Measurements from ENCODE around the gene TBC1D1. TPM values are rescaled to one million over a fixed set of nuclear protein-coding genes. Genes with fewer than 3 reads are reported as not detected.

The TBC1D1 gene
- polyA plus RNA-seq, 1 experiment = 50.7 TPM

DNA sequence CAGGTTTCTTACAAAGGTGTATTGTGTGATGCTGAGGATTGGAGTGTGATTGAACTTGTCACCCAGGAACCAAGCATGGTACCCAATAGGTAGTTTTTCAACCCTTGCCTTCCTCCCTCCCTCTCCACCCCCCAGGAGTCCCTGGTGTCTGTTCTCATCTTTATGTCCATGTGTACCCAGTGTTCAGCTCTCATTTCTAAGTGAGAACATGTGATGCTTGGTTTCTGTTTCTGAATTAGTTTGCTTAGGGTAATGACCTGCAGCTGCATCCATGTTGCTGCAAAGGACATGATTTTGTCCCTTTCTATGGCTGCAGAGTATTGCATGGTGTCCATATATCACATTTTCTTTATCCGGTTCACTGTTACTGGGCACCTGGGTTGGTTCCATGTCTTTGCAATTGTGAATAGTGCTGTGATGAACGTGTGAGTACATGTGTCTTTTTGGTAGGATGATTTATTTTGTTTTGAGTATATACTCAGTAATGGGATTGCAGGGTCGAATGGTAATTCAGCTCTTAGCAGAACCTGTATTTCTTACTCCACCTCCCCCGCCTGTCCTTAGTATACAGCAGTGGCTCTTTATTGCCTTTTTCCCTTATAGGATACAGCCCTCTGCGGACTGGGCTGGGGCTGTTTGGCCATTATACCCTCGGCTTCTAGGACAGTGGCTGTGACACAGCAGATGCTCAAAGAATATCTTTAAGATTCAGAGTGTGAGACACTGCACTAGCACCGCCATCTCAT lies 214.8 kb downstream of the TBC1D1 start:
- DNase-seq (ENCODE audit: low read depth, low spot score) = no peak
- POLR2A ChIA-PET = interaction anchor here (1.2 kb wide), 1 partner anchor 26 kb away, joined by 3 read pairs; no protein-coding TSS in a partner anchor
- no peaks in the 10 kb centered on the region for H3K27me3 ChIP-seq (ENCODE audit: control insufficient read depth, insufficient read depth, low read length)
- no peak overlapping the region for H3K4me3 ChIP-seq (ENCODE audit: low read depth, low read length)
- H3K27ac ChIP-seq (ENCODE audit: low read depth, low read length) = no peak overlapping the region
- H3K9me3 ChIP-seq (ENCODE audit: control insufficient read depth, insufficient read depth, low read length) = no peaks in the 10 kb centered on the region
- CTCF ChIA-PET = no interaction called here
- TF ChIP-seq, protein P1, sequence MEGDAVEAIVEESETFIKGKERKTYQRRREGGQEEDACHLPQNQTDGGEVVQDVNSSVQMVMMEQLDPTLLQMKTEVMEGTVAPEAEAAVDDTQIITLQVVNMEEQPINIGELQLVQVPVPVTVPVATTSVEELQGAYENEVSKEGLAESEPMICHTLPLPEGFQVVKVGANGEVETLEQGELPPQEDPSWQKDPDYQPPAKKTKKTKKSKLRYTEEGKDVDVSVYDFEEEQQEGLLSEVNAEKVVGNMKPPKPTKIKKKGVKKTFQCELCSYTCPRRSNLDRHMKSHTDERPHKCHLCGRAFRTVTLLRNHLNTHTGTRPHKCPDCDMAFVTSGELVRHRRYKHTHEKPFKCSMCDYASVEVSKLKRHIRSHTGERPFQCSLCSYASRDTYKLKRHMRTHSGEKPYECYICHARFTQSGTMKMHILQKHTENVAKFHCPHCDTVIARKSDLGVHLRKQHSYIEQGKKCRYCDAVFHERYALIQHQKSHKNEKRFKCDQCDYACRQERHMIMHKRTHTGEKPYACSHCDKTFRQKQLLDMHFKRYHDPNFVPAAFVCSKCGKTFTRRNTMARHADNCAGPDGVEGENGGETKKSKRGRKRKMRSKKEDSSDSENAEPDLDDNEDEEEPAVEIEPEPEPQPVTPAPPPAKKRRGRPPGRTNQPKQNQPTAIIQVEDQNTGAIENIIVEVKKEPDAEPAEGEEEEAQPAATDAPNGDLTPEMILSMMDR (IDR thresholded peaks at IDR 0.05; ENCODE audit: low read depth, low read length) = no peak

- Histone ChIP-seq H3K27me3 (ENCODE audit: control insufficient read depth, insufficient read depth, low read length) (no peaks in the 10 kb centered on the region), H3K9me3 (ENCODE audit: control insufficient read depth, insufficient read depth, low read length) (no peaks in the 10 kb centered on the region), H3K4me3 (ENCODE audit: low read depth, low read length) (no peak overlapping the region), H3K27ac (ENCODE audit: low read depth, low read length) (no peak overlapping the region)
- TF ChIP-seq, protein P1 (IDR thresholded peaks at IDR 0.05; ENCODE audit: low read depth, low read length) = no peak
- no peak for DNase-seq (ENCODE audit: low read depth, low spot score)
- ChIA-PET CTCF (no interaction called here), POLR2A (no interaction called here)
Observed at GRCh38 chr4:38106311-38106710, 215.4 kb downstream of the TBC1D1 start.

DNA sequence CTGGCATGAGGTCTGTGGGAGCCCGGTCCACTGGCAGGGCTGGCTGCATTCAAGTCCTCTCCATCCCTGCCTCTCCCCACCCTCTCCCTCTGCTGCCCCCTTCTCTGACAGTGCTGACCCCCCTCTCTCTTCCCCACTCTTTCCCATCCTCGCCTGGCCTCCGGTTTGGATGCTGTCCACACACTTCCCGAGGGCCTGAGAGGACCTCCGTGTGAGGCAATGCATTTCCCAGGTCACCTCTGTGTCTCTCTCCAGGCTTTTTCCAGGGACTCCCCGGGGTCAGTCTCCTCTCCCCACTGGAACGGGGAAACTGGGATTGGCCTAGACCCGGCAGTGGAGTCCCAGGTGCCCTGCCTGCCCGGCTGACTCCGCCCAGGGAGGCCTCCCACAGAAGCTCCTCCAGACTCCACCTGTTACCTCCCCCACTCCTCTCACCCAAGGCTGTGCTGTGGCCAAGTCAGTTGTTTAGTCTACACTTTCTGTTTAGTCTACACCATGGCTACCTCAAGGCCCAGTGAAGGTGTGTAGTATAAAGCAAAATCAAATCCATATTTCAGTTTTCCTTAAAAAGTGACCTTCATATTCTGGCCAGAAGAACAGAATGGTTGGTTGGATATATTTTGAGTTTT lies 216.1 kb downstream of the TBC1D1 start:
- DNase-seq (ENCODE audit: low read depth, low spot score) = no peak
- no peaks in the 10 kb centered on the region for H3K27me3 ChIP-seq (ENCODE audit: control insufficient read depth, insufficient read depth, low read length)
- TF ChIP-seq, protein P1 (IDR thresholded peaks at IDR 0.05; ENCODE audit: low read depth, low read length) = no peak
- ChIA-PET CTCF (no interaction called here), POLR2A (no interaction called here)
- no peaks in the 10 kb centered on the region for H3K9me3 ChIP-seq (ENCODE audit: control insufficient read depth, insufficient read depth, low read length)
- no peak overlapping the region for H3K27ac ChIP-seq (ENCODE audit: low read depth, low read length)
- no peak overlapping the region for H3K4me3 ChIP-seq (ENCODE audit: low read depth, low read length)

- Histone ChIP-seq H3K27ac (ENCODE audit: low read depth, low read length) (no peak overlapping the region), H3K9me3 (ENCODE audit: control insufficient read depth, insufficient read depth, low read length) (no peaks in the 10 kb centered on the region), H3K4me3 (ENCODE audit: low read depth, low read length) (no peak overlapping the region), H3K27me3 (ENCODE audit: control insufficient read depth, insufficient read depth, low read length) (no peaks in the 10 kb centered on the region)
- POLR2A ChIA-PET = interaction anchor here (0.7 kb wide), 2 partner anchors 36 to 37 kb away, joined by 6 to 7 read pairs; no protein-coding TSS in a partner anchor
- CTCF ChIA-PET = no interaction called here
- DNase-seq (ENCODE audit: low read depth, low spot score) = no peak
- TF ChIP-seq, protein P1 (IDR thresholded peaks at IDR 0.05; ENCODE audit: low read depth, low read length) = no peak
Observed at GRCh38 chr4:38107818-38108217, 216.9 kb downstream of the TBC1D1 start.

GRCh38 chr4:38109370-38109769 lies 218.5 kb downstream of the TBC1D1 start:
- Histone ChIP-seq H3K9me3 (ENCODE audit: control insufficient read depth, insufficient read depth, low read length) (no peaks in the 10 kb centered on the region), H3K27me3 (ENCODE audit: control insufficient read depth, insufficient read depth, low read length) (no peaks in the 10 kb centered on the region), H3K4me3 (ENCODE audit: low read depth, low read length) (no peak overlapping the region), H3K27ac (ENCODE audit: low read depth, low read length) (no peak overlapping the region)
- no peak for DNase-seq (ENCODE audit: low read depth, low spot score)
- CTCF ChIA-PET = no interaction called here
- TF ChIP-seq, protein P1 (IDR thresholded peaks at IDR 0.05; ENCODE audit: low read depth, low read length) = no peak
- POLR2A ChIA-PET = no interaction called here

Measured in AG04450 (cell line).